ENCODE measurements around the gene CST7.

Gene CST7

DNA sequence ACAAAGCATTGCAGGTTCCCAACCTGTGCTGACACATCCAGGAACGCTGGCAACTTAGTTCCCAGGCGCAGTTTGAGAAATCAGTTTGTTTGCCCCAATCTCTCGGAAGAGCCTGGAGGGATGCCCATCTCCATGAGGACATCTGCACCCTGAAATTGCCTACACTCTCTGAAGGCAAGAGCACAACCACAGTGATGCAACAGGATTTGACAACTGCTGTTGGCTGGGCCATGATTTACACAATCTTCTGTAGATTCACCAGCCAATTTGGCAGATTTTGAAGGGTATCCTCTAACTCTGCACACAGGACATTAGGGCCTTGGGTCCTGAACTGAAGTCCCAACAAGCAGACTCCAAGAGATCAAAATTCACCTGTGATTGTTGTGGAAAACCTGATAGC is 40.1 kb downstream of the CST7 start:
- no peaks in the 10 kb centered on the region for H3K9me2 ChIP-seq (replicated peaks; ENCODE audit: low read depth, low read length)
- no peaks in the 10 kb centered on the region for H3F3A ChIP-seq (ENCODE audit: low read depth)
- peaks cover 51% of the 10 kb centered on the region for H4K20me1 ChIP-seq (ENCODE audit: insufficient read depth, low read length, poor library complexity, severe bottlenecking)
- no peaks in the 10 kb centered on the region for H3K9me3 ChIP-seq (ENCODE audit: insufficient read depth, low read depth, low read length)
- peak overlapping the region; percentile 87 for H3K4me2 ChIP-seq (ENCODE audit: low read depth, low read length, poor library complexity, severe bottlenecking)
- no peak overlapping the region for H2AFZ ChIP-seq (ENCODE audit: low read length)
- peak overlapping the region; percentile 81 for H3K9ac ChIP-seq (ENCODE audit: low read depth, low read length, poor library complexity, severe bottlenecking)
- H3K27me3 ChIP-seq (ENCODE audit: insufficient read depth, low read length, poor library complexity, severe bottlenecking): no peaks in the 10 kb centered on the region
- peaks cover 83% of the 10 kb centered on the region for H3K79me2 ChIP-seq (ENCODE audit: insufficient read depth, low read length)
- H3K4me3 ChIP-seq (ENCODE audit: low read length, poor library complexity, severe bottlenecking): peak overlapping the region; percentile 84
- peaks cover 77% of the 10 kb centered on the region for H3K4me1 ChIP-seq (ENCODE audit: insufficient read depth, low read length, poor library complexity, severe bottlenecking)
- H3K36me3 ChIP-seq (ENCODE audit: insufficient read depth, low read length): no peaks in the 10 kb centered on the region
- TF ChIP-seq EZH2phosphoT487 (IDR thresholded peaks at IDR 0.05; ENCODE audit: borderline replicate concordance): no peak
- TF ChIP-seq, protein P1, sequence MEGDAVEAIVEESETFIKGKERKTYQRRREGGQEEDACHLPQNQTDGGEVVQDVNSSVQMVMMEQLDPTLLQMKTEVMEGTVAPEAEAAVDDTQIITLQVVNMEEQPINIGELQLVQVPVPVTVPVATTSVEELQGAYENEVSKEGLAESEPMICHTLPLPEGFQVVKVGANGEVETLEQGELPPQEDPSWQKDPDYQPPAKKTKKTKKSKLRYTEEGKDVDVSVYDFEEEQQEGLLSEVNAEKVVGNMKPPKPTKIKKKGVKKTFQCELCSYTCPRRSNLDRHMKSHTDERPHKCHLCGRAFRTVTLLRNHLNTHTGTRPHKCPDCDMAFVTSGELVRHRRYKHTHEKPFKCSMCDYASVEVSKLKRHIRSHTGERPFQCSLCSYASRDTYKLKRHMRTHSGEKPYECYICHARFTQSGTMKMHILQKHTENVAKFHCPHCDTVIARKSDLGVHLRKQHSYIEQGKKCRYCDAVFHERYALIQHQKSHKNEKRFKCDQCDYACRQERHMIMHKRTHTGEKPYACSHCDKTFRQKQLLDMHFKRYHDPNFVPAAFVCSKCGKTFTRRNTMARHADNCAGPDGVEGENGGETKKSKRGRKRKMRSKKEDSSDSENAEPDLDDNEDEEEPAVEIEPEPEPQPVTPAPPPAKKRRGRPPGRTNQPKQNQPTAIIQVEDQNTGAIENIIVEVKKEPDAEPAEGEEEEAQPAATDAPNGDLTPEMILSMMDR (conservative IDR thresholded peaks at IDR 0.05; ENCODE audit: low read length): no peak

DNA sequence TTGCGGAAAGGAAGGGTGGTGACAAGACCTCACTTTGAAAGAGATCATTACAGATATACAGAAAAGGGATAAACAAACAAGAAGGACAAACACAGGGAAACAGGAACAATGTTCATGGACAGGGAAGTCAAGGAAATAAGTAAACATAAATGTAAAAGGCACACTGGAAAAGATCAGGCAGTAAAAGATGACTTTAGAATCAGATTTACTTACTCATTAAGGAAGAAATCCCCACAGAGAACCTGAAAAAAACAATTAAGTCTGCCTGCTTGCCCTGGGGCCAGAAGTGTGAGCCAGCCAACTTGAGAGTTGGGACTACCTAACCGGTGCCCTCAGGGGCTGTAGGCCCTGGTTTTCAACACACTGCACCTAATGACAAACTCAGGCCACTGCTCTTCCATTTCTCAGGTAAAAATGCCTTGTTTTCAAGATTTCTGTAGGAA is 41.8 kb downstream of the CST7 start:
- H3K79me2 ChIP-seq (ENCODE audit: insufficient read depth, low read length): peaks cover 66% of the 10 kb centered on the region
- H3K9ac ChIP-seq (ENCODE audit: low read depth, low read length, poor library complexity, severe bottlenecking): peak overlapping the region; percentile 81
- peak overlapping the region; percentile 84 for H3K4me3 ChIP-seq (ENCODE audit: low read length, poor library complexity, severe bottlenecking)

DNA sequence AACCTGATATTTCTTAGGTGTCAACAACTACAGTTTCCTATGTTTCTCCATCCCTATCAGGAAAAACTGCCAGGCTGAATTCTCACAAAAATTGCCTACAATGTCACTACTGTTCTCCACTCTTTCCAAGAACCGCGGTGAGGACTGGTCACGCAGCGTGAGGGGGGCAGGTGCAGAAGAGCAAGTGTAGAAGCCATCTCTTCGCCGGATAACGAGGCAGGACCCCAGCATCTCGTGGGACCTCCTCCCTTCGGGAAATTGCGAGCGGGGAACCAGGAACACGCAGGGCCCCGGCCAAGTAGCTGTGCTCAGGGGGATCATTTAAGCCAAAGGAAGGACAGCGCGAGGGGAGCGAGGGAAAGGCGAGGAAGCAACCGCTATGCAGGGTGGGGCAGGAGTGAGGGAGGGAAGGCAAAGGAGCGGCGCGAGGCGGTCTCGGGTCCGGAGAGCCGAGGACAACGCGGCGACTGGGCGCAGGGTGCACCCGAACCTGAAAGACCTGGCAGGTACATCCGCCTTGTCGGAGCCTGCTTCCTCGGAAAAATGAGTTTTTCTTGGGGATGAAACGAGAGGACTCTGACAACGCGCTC is 42.9 kb downstream of the CST7 start:
- peak overlapping the region; percentile 81 for H3K9ac ChIP-seq (ENCODE audit: low read depth, low read length, poor library complexity, severe bottlenecking)
- no peak for TF ChIP-seq EZH2phosphoT487 (IDR thresholded peaks at IDR 0.05; ENCODE audit: borderline replicate concordance)
- TF ChIP-seq, protein P1 (conservative IDR thresholded peaks at IDR 0.05; ENCODE audit: low read length): no peak

More for the DNA sequence above, 41.8 kb downstream of the CST7 start:
- H4K20me1 ChIP-seq (ENCODE audit: insufficient read depth, low read length, poor library complexity, severe bottlenecking): peaks cover 36% of the 10 kb centered on the region
- no peaks in the 10 kb centered on the region for H3K27me3 ChIP-seq (ENCODE audit: insufficient read depth, low read length, poor library complexity, severe bottlenecking)
- TF ChIP-seq EZH2phosphoT487 (IDR thresholded peaks at IDR 0.05; ENCODE audit: borderline replicate concordance): no peak
- TF ChIP-seq, protein P1 (conservative IDR thresholded peaks at IDR 0.05; ENCODE audit: low read length): no peak
- no peaks in the 10 kb centered on the region for H3K9me3 ChIP-seq (ENCODE audit: insufficient read depth, low read depth, low read length)
- H3K4me2 ChIP-seq (ENCODE audit: low read depth, low read length, poor library complexity, severe bottlenecking): peak overlapping the region; percentile 87
- H2AFZ ChIP-seq (ENCODE audit: low read length): no peak overlapping the region
- H3K36me3 ChIP-seq (ENCODE audit: insufficient read depth, low read length): no peaks in the 10 kb centered on the region
- H3K9me2 ChIP-seq (replicated peaks; ENCODE audit: low read depth, low read length): no peaks in the 10 kb centered on the region
- H3K4me1 ChIP-seq (ENCODE audit: insufficient read depth, low read length, poor library complexity, severe bottlenecking): peaks cover 67% of the 10 kb centered on the region
- no peaks in the 10 kb centered on the region for H3F3A ChIP-seq (ENCODE audit: low read depth)

More for the DNA sequence above, 42.9 kb downstream of the CST7 start:
- Histone ChIP-seq H3K36me3 (ENCODE audit: insufficient read depth, low read length) (no peaks in the 10 kb centered on the region), H4K20me1 (ENCODE audit: insufficient read depth, low read length, poor library complexity, severe bottlenecking) (peaks cover 36% of the 10 kb centered on the region), H3F3A (ENCODE audit: low read depth) (no peaks in the 10 kb centered on the region), H3K79me2 (ENCODE audit: insufficient read depth, low read length) (peaks cover 55% of the 10 kb centered on the region), H3K4me3 (ENCODE audit: low read length, poor library complexity, severe bottlenecking) (peak overlapping the region; percentile 84), H3K9me2 (replicated peaks; ENCODE audit: low read depth, low read length) (no peaks in the 10 kb centered on the region), H3K27me3 (ENCODE audit: insufficient read depth, low read length, poor library complexity, severe bottlenecking) (no peaks in the 10 kb centered on the region), H3K4me2 (ENCODE audit: low read depth, low read length, poor library complexity, severe bottlenecking) (peak overlapping the region; percentile 87), H2AFZ (ENCODE audit: low read length) (peak overlapping the region; percentile 78), H3K4me1 (ENCODE audit: insufficient read depth, low read length, poor library complexity, severe bottlenecking) (peaks cover 68% of the 10 kb centered on the region), H3K9me3 (ENCODE audit: insufficient read depth, low read depth, low read length) (no peaks in the 10 kb centered on the region)
